Thyroid gland (tissue), 4 donors: ENCODE data around the gene PPP1R13B. TPM values are rescaled to one million over a fixed set of nuclear protein-coding genes. Genes with fewer than 3 reads are reported as not detected.

Experiments used
- DNase-seq, 2 donors: peaks; one replicate each; pipeline ENCODE4 v3.0.0-alpha.2; 2019
- H3K27ac ChIP-seq, 3 donors: fragments of 200-600 bp; sonication (generic); 1 replicate in 2 of 3; 2 replicates in 1 of 3; pipeline ENCODE4 v1.5.1; 2016 to 2019; ENCODE audit warnings: mild to moderate bottlenecking in 1 of 3, moderate library complexity in 1 of 3
- H3K27me3 ChIP-seq: fragments of 200-600 bp; sonication (generic); one replicate; pipeline ENCODE4 v1.5.1; 2019
- H3K36me3 ChIP-seq, 2 donors: fragments of 200-600 bp; sonication (generic); one replicate each; pipeline ENCODE4 v1.5.1; 2016 to 2019
- H3K4me1 ChIP-seq, 2 donors: fragments of 200-600 bp; sonication (generic); one replicate each; pipeline ENCODE4 v1.5.1; 2017 to 2019
- H3K4me3 ChIP-seq, 3 donors: fragments of 200-600 bp; sonication (generic); replicated peaks in 1 of 3; 1 replicate in 2 of 3; 2 replicates in 1 of 3; pipeline ENCODE4 v1.5.1; 2016; ENCODE audit warnings: mild to moderate bottlenecking in 1 of 3
- H3K9me3 ChIP-seq: fragments of 200-600 bp; sonication (generic); one replicate; pipeline ENCODE4 v1.5.1; 2017
- CTCF ChIP-seq, 6 experiments: fragments of 200-600 bp in 3 of 6; fragments of 450-650 bp in 3 of 6; sonication (generic) in 3 of 6; IDR thresholded peaks; one replicate each; pipeline ENCODE4 v1.5.1; 2016 to 2019; ENCODE audit warnings: antibody characterized with exemption in 6 of 6, mild to moderate bottlenecking in 2 of 6, inconsistent platforms in 1 of 6, moderate library complexity in 1 of 6
- POLR2A ChIP-seq, 2 donors: fragments of 450-650 bp; IDR thresholded peaks; one replicate each; pipeline ENCODE4 v1.6.1; 2017; ENCODE audit warnings: antibody characterized with exemption in 2 of 2, mild to moderate bottlenecking in 2 of 2, moderate library complexity in 1 of 2
- WGBS, 2 donors: methylation state at CpG; one replicate each; pipeline ENCODE4 v1.1.5; 2017; 5-methylcytosine and 5-hydroxymethylcytosine counted together
- intact Hi-C: fragments of 100-400 bp; cut with DNase I; formaldehyde crosslinking; loops from one replicate; pipeline ENCODE4 v1.15.1; 2023
- total RNA-seq, 4 donors: library from RNA; depleted of rRNA; stranded (reverse); fragments of >200 nt; gene quantifications; one replicate each; pipeline ENCODE4 v1.2.3, GENCODE V29; 2016

PPP1R13B gene
- total RNA-seq, 4 donors from 2014 or later: 77.0 to 131 (median 81.8) TPM

GRCh38 chr14:103721334-103722120, 125.8 kb downstream of the PPP1R13B start:
- no peak overlapping the region for H3K27ac ChIP-seq
- 84 to 87% methylated on average over 26 of the region's 26 CpGs for WGBS, 2 donors

GRCh38 chr14:103719751-103720150, 127.6 kb downstream of the PPP1R13B start:
- TF ChIP-seq POLR2A (IDR thresholded peaks at IDR 0.05) (no peak), CTCF (IDR thresholded peaks at IDR 0.05) (no peak)
- no peak overlapping the region for H3K4me3 ChIP-seq
- H3K36me3 ChIP-seq: no peaks in the 10 kb centered on the region
- no peak for DNase-seq
- 92 to 93% methylated on average over 8 of the region's 8 CpGs for WGBS, 2 donors
- peaks cover 24 to 38% of the 10 kb centered on the region in 2 donors for H3K4me1 ChIP-seq
- H3K27me3 ChIP-seq: no peaks in the 10 kb centered on the region
- intact Hi-C loops: loop anchor here (10.0 kb wide), 1 partner anchor 155 kb away; the partner anchor contains the start of genes BAG5 and COA8
- no peaks in the 10 kb centered on the region for H3K9me3 ChIP-seq
- no peak overlapping the region for H3K27ac ChIP-seq

More at GRCh38 chr14:103721334-103722120, 125.8 kb downstream of the PPP1R13B start:
- no peaks in the 10 kb centered on the region for H3K36me3 ChIP-seq
- no peak for DNase-seq
- no peak for TF ChIP-seq POLR2A (IDR thresholded peaks at IDR 0.05)
- TF ChIP-seq CTCF (IDR thresholded peaks at IDR 0.05): no peak
- H3K9me3 ChIP-seq: no peaks in the 10 kb centered on the region
- H3K4me1 ChIP-seq: peaks cover 19 to 34% of the 10 kb centered on the region in 2 donors
- intact Hi-C loops: no loop called here
- no peaks in the 10 kb centered on the region for H3K27me3 ChIP-seq
- no peak overlapping the region for H3K4me3 ChIP-seq

GRCh38 chr14:103718572-103718971, 128.8 kb downstream of the PPP1R13B start:
- H3K9me3 ChIP-seq: no peaks in the 10 kb centered on the region
- no peak overlapping the region for H3K27ac ChIP-seq
- H3K36me3 ChIP-seq: no peaks in the 10 kb centered on the region
- peaks cover 26 to 35% of the 10 kb centered on the region in 2 donors for H3K4me1 ChIP-seq
- no peaks in the 10 kb centered on the region for H3K27me3 ChIP-seq
- TF ChIP-seq POLR2A (IDR thresholded peaks at IDR 0.05) (no peak), CTCF (IDR thresholded peaks at IDR 0.05) (no peak)
- WGBS, 2 donors: 79 to 90% methylated on average over 16 of the region's 16 CpGs
- intact Hi-C loops: loop anchor here (10.0 kb wide), 1 partner anchor 154 kb away; the partner anchor contains the start of genes BAG5 and COA8
- no peak overlapping the region for H3K4me3 ChIP-seq
- no peak for DNase-seq

- no peak overlapping the region for H3K27ac ChIP-seq
- peak overlapping the region in 2 of 3 donors; percentile 64 to 83 for H3K4me3 ChIP-seq
- TF ChIP-seq POLR2A (IDR thresholded peaks at IDR 0.05) (no peak), CTCF (IDR thresholded peaks at IDR 0.05) (no peak)
- no peaks in the 10 kb centered on the region for H3K27me3 ChIP-seq
- H3K4me1 ChIP-seq: peaks cover 28 to 39% of the 10 kb centered on the region in 2 donors
- WGBS, 2 donors: 70 to 72% methylated on average over 17 of the region's 17 CpGs
- intact Hi-C loops: loop anchor here (10.0 kb wide), 1 partner anchor 152 kb away; the partner anchor contains the start of genes BAG5 and COA8
- H3K36me3 ChIP-seq: no peaks in the 10 kb centered on the region
- DNase-seq: no peak
- no peaks in the 10 kb centered on the region for H3K9me3 ChIP-seq
These were observed 130.4 kb downstream of the PPP1R13B start for GRCh38 chr14:103716899-103717411.
